HCT116 (cell line): ENCODE results near the gene SLC6A6.

ENCODE experiments used
- CEBPB ChIP-seq: IDR thresholded peaks from 2 replicates; pipeline ENCODE4 v1.6.1; 2012; ENCODE audit warnings: low read depth
- EGR1 ChIP-seq: IDR thresholded peaks from 2 replicates; pipeline ENCODE4 v1.6.1; 2012; ENCODE audit warnings: low read depth
- EZH2 ChIP-seq: fragments of 200-600 bp; sonication (generic); IDR thresholded peaks from 2 replicates; pipeline ENCODE4 v1.6.1; 2017; ENCODE audit warnings: antibody characterized with exemption, mixed run types
- EZH2phosphoT487 ChIP-seq: fragments of 200-600 bp; IDR thresholded peaks from 2 replicates; pipeline ENCODE4 v1.6.1; 2018; ENCODE audit warnings: antibody characterized with exemption, borderline replicate concordance
- POLR2A ChIP-seq: IDR thresholded peaks from 2 replicates; pipeline ENCODE4 v1.7.0; 2011; ENCODE audit warnings: borderline replicate concordance; ENCODE audit not compliant: insufficient read depth, insufficient read length; ENCODE audit errors: extremely low read depth
- SP1 ChIP-seq: IDR thresholded peaks from 2 replicates; pipeline ENCODE4 v1.6.1; 2012; ENCODE audit warnings: low read depth
- TF ChIP-seq, protein P1 (sequence below), 3 experiments: fragments of 200-600 bp in 1 of 3; sonication (generic) in 1 of 3; IDR thresholded peaks in 2 of 3; conservative IDR thresholded peaks in 1 of 3; 2 replicates each; pipeline ENCODE4 v1.5.1; 2012 to 2017; ENCODE audit warnings: low read depth in 2 of 3, low read length in 2 of 3, antibody characterized with exemption in 1 of 3, borderline replicate concordance in 1 of 3, control low read depth in 1 of 3, mild to moderate bottlenecking in 1 of 3, mixed read lengths in 1 of 3, mixed run types in 1 of 3, moderate library complexity in 1 of 3; ENCODE audit not compliant: insufficient read depth in 1 of 3

- no peak for TF ChIP-seq SP1
- TF ChIP-seq, protein P1, sequence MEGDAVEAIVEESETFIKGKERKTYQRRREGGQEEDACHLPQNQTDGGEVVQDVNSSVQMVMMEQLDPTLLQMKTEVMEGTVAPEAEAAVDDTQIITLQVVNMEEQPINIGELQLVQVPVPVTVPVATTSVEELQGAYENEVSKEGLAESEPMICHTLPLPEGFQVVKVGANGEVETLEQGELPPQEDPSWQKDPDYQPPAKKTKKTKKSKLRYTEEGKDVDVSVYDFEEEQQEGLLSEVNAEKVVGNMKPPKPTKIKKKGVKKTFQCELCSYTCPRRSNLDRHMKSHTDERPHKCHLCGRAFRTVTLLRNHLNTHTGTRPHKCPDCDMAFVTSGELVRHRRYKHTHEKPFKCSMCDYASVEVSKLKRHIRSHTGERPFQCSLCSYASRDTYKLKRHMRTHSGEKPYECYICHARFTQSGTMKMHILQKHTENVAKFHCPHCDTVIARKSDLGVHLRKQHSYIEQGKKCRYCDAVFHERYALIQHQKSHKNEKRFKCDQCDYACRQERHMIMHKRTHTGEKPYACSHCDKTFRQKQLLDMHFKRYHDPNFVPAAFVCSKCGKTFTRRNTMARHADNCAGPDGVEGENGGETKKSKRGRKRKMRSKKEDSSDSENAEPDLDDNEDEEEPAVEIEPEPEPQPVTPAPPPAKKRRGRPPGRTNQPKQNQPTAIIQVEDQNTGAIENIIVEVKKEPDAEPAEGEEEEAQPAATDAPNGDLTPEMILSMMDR (IDR thresholded peaks at IDR 0.05 in 2 of 3, conservative IDR thresholded peaks at IDR 0.05 in 1 of 3; ENCODE audit: borderline replicate concordance in 1 of 3, insufficient read depth in 1 of 3, low read depth in 2 of 3, low read length in 2 of 3): no peak
- TF ChIP-seq CEBPB: no peak
- no peak for TF ChIP-seq EGR1
- TF ChIP-seq EZH2: no peak
- TF ChIP-seq POLR2A: no peak
- TF ChIP-seq EZH2phosphoT487: no peak
Measured at GRCh38 chr3:14459384-14459783, 57.0 kb downstream of the SLC6A6 start.
